K562 (cell line): ENCODE results near the gene DYNC2H1. TPM values are rescaled to one million over a fixed set of nuclear protein-coding genes. Genes with fewer than 3 reads are reported as not detected.
A peak's percentile ranks its signal among the peaks of the same experiment; 100 is the strongest.

ENCODE experiments used
- ARHGAP35 ChIP-seq: fragments of 450-650 bp; IDR thresholded peaks from 2 replicates; pipeline ENCODE4 v1.6.1; 2018; ENCODE audit not compliant: partially characterized antibody
- BRD4 ChIP-seq: fragments of 200-600 bp; sonication (generic); IDR thresholded peaks from 2 replicates; pipeline ENCODE4 v1.6.1; 2017; ENCODE audit warnings: inconsistent platforms
- BRF1 ChIP-seq: IDR thresholded peaks from 3 replicates; pipeline ENCODE4 v1.6.1; 2011; ENCODE audit warnings: borderline replicate concordance, mild to moderate bottlenecking; ENCODE audit not compliant: insufficient read length; ENCODE audit errors: extremely low read depth
- CHD4 ChIP-seq: fragments of 200-600 bp; sonication (generic); IDR thresholded peaks from 3 replicates; pipeline ENCODE4 v1.6.1; 2012; ENCODE audit warnings: low read depth, mild to moderate bottlenecking, mixed read lengths, low read length, inconsistent platforms; ENCODE audit not compliant: insufficient read depth, insufficient replicate concordance, poor library complexity, severe bottlenecking
- GABPB2 ChIP-seq: fragments of 250-450 bp; sonication (Bioruptor Pico); conservative IDR thresholded peaks from 2 replicates; pipeline ENCODE4 v1.5.1; 2021; ENCODE audit warnings: mild to moderate bottlenecking
- MAFK ChIP-seq: IDR thresholded peaks from 2 replicates; pipeline ENCODE4 v1.6.1; 2011; ENCODE audit warnings: low read length, improper control_type of control experiment
- RAD51 ChIP-seq: fragments of 450-650 bp; IDR thresholded peaks from 2 replicates; pipeline ENCODE4 v1.7.1; 2016; ENCODE audit warnings: low read depth, mild to moderate bottlenecking, borderline replicate concordance
- TRIM24 ChIP-seq, 2 experiments: fragments of 450-650 bp; IDR thresholded peaks; 2 replicates each; pipeline ENCODE4 v1.6.1; 2016
- ZNF174 ChIP-seq: fragments of 250-450 bp; sonication (Bioruptor Pico); IDR thresholded peaks from 2 replicates; pipeline ENCODE4 v1.4.0; 2020; ENCODE audit warnings: mild to moderate bottlenecking
- ZNF311 ChIP-seq: fragments of 250-450 bp; sonication (Bioruptor Pico); IDR thresholded peaks from 2 replicates; pipeline ENCODE4 v1.4.0; 2020; ENCODE audit warnings: mild to moderate bottlenecking, moderate library complexity
- ZNF316 ChIP-seq: fragments of 450-650 bp; IDR thresholded peaks from 2 replicates; pipeline ENCODE4 v1.6.1; 2016
- polyA plus RNA-seq, 8 experiments: library from polyadenylated mRNA; depleted of rRNA in 4 of 8; stranded (reverse) in 5 of 8; unstranded in 3 of 8; fragments of >200 nt; fragmentation: Nextera tagmentation in 2 of 8; fragmentation: Illumina TruSeq in 1 of 8; extraction: Ambion mirVana in 2 of 8; extraction: Trizol in 1 of 8; gene quantifications; 2 replicates each; pipeline versions ENCODE4 v1.2.1 to v1.2.3, GENCODE V29; 2011 to 2014; ENCODE audit warnings: inconsistent platforms in 1 of 8, missing spikeins in 1 of 8
- total RNA-seq, 7 experiments: library from RNA; depleted of rRNA in 6 of 7; stranded (reverse); fragments of >200 nt in 6 of 7; fragmentation: Illumina TruSeq in 2 of 7; extraction: Trizol in 2 of 7; gene quantifications; 2 replicates each; pipeline versions ENCODE4 v1.2.1 to v1.2.3, GENCODE V29; 2011 to 2021; ENCODE audit warnings: low replicate concordance in 1 of 7
- TF ChIP-seq, protein P1 (sequence below): sonication (generic); formaldehyde crosslinking; IDR thresholded peaks from 2 replicates; pipeline ENCODE4 v1.8.1; 2023; ENCODE audit warnings: missing genetic modification reagents, mild to moderate bottlenecking, borderline replicate concordance
- TF ChIP-seq, protein P2 (sequence below): sonication (generic); formaldehyde crosslinking; IDR thresholded peaks from 2 replicates; pipeline ENCODE4 v1.8.0; 2022; ENCODE audit warnings: mild to moderate bottlenecking, missing genetic modification reagents
- TF ChIP-seq, protein P3 (sequence below): fragments of 250-450 bp; sonication (Bioruptor Pico); IDR thresholded peaks from 2 replicates; pipeline ENCODE4 v1.8.0; 2022; ENCODE audit warnings: inconsistent platforms
- TF ChIP-seq, protein P4 (sequence below), 2 experiments: fragments of 450-650 bp; conservative IDR thresholded peaks; 2 replicates each; pipeline ENCODE4 v1.6.1; 2017; ENCODE audit warnings: mild to moderate bottlenecking in 2 of 2, moderate library complexity in 2 of 2
- TF ChIP-seq, protein P5 (sequence below): sonication (generic); formaldehyde crosslinking; IDR thresholded peaks from 2 replicates; pipeline ENCODE4 v1.8.1; 2023; ENCODE audit warnings: mild to moderate bottlenecking, missing genetic modification reagents, moderate library complexity

DYNC2H1 gene
- total and polyA plus RNA-seq, 9 of the 15 experiments (the other 6 are each of a cell fraction or from before 2014, with no cell fraction given), result 0.08 to 0.64 (median 0.20) TPM

DNA sequence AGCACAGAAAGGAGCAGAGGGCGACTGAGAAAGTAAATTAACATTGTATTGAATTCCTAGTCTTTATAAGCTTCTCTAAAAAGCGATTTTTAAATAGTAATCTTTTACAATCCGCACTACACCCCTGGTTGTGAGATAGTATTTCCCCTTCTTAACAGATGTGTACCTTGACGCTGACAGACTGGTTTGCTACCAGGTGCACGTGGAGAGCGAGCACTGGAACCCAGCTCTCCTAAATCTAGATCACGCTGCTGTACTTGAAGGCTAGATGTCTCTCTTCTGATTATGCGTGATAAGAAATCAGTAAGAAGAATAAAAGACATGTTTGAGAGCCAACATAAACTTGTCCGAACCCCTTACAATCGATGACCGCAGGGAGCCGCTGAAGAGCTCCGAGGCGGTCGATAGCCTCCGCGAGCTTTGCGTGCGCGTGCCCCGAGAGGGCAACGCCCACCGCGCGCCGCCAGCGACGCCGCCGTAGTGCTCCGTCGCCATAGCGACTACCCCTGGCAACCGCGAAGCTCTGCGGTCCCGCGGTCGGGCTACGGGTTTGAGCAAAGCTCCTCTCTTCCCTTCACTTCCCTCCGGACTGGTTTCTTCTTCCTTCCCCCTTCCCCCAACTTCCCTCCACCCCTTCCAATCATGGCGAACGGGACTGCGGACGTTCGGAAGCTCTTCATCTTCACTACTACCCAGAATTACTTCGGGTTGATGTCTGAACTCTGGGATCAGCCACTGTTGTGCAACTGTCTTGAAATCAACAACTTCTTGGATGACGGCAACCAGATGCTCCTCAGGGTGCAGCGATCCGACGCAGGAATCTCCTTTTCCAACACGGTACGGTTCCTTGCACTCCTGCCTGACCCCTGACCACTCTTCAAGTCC, at the start of gene DYNC2H1 (continued):
- TF ChIP-seq, protein P1, sequence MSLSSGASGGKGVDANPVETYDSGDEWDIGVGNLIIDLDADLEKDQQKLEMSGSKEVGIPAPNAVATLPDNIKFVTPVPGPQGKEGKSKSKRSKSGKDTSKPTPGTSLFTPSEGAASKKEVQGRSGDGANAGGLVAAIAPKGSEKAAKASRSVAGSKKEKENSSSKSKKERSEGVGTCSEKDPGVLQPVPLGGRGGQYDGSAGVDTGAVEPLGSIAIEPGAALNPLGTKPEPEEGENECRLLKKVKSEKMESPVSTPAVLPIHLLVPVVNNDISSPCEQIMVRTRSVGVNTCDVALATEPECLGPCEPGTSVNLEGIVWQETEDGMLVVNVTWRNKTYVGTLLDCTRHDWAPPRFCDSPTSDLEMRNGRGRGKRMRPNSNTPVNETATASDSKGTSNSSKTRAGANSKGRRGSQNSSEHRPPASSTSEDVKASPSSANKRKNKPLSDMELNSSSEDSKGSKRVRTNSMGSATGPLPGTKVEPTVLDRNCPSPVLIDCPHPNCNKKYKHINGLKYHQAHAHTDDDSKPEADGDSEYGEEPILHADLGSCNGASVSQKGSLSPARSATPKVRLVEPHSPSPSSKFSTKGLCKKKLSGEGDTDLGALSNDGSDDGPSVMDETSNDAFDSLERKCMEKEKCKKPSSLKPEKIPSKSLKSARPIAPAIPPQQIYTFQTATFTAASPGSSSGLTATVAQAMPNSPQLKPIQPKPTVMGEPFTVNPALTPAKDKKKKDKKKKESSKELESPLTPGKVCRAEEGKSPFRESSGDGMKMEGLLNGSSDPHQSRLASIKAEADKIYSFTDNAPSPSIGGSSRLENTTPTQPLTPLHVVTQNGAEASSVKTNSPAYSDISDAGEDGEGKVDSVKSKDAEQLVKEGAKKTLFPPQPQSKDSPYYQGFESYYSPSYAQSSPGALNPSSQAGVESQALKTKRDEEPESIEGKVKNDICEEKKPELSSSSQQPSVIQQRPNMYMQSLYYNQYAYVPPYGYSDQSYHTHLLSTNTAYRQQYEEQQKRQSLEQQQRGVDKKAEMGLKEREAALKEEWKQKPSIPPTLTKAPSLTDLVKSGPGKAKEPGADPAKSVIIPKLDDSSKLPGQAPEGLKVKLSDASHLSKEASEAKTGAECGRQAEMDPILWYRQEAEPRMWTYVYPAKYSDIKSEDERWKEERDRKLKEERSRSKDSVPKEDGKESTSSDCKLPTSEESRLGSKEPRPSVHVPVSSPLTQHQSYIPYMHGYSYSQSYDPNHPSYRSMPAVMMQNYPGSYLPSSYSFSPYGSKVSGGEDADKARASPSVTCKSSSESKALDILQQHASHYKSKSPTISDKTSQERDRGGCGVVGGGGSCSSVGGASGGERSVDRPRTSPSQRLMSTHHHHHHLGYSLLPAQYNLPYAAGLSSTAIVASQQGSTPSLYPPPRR (CRISPR knock-in tag), result no peak
- no peak for TF ChIP-seq CHD4
- TF ChIP-seq BRF1, result no peak
- no peak for TF ChIP-seq BRD4
- no peak for TF ChIP-seq ZNF174 (CRISPR knock-in tag)
- TF ChIP-seq, protein P2, sequence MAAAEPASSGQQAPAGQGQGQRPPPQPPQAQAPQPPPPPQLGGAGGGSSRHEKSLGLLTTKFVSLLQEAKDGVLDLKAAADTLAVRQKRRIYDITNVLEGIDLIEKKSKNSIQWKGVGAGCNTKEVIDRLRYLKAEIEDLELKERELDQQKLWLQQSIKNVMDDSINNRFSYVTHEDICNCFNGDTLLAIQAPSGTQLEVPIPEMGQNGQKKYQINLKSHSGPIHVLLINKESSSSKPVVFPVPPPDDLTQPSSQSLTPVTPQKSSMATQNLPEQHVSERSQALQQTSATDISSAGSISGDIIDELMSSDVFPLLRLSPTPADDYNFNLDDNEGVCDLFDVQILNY (CRISPR knock-in tag), result no peak
- no peak for TF ChIP-seq ZNF316
- TF ChIP-seq, protein P3, sequence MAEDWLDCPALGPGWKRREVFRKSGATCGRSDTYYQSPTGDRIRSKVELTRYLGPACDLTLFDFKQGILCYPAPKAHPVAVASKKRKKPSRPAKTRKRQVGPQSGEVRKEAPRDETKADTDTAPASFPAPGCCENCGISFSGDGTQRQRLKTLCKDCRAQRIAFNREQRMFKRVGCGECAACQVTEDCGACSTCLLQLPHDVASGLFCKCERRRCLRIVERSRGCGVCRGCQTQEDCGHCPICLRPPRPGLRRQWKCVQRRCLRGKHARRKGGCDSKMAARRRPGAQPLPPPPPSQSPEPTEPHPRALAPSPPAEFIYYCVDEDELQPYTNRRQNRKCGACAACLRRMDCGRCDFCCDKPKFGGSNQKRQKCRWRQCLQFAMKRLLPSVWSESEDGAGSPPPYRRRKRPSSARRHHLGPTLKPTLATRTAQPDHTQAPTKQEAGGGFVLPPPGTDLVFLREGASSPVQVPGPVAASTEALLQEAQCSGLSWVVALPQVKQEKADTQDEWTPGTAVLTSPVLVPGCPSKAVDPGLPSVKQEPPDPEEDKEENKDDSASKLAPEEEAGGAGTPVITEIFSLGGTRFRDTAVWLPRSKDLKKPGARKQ (CRISPR knock-in tag), result no peak
- no peak for TF ChIP-seq GABPB2 (CRISPR knock-in tag)
- TF ChIP-seq MAFK, result no peak
- peak; percentile 19; the same call in 1 of the 2 replicates for TF ChIP-seq RAD51
- no peak for TF ChIP-seq ARHGAP35
- no peak for TF ChIP-seq TRIM24 (IDR thresholded peaks at IDR 0.05)
- no peak for TF ChIP-seq ZNF311 (CRISPR knock-in tag)
- TF ChIP-seq, protein P4, sequence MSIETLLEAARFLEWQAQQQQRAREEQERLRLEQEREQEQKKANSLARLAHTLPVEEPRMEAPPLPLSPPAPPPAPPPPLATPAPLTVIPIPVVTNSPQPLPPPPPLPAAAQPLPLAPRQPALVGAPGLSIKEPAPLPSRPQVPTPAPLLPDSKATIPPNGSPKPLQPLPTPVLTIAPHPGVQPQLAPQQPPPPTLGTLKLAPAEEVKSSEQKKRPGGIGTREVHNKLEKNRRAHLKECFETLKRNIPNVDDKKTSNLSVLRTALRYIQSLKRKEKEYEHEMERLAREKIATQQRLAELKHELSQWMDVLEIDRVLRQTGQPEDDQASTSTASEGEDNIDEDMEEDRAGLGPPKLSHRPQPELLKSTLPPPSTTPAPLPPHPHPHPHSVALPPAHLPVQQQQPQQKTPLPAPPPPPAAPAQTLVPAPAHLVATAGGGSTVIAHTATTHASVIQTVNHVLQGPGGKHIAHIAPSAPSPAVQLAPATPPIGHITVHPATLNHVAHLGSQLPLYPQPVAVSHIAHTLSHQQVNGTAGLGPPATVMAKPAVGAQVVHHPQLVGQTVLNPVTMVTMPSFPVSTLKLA (conservative IDR thresholded peaks at IDR 0.05), result peak; percentile 75 to 83
- TF ChIP-seq, protein P5, sequence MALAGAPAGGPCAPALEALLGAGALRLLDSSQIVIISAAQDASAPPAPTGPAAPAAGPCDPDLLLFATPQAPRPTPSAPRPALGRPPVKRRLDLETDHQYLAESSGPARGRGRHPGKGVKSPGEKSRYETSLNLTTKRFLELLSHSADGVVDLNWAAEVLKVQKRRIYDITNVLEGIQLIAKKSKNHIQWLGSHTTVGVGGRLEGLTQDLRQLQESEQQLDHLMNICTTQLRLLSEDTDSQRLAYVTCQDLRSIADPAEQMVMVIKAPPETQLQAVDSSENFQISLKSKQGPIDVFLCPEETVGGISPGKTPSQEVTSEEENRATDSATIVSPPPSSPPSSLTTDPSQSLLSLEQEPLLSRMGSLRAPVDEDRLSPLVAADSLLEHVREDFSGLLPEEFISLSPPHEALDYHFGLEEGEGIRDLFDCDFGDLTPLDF, result no peak
